IPS DF 6.9 (cell line): ENCODE data around the gene CELF2.

ENCODE experiments used
- DNase-seq: peaks from one replicate; pipeline ENCODE4 v3.0.0-alpha.2; 2013; ENCODE audit warnings: low read depth, low spot score
- H3K27ac ChIP-seq: one replicate; pipeline ENCODE4 v1.5.1; 2013; ENCODE audit warnings: low read length, control low read depth
- H3K27me3 ChIP-seq: 2 replicates; pipeline ENCODE4 v1.6.1; 2013; ENCODE audit warnings: mild to moderate bottlenecking, low read length; ENCODE audit not compliant: control insufficient read depth, insufficient read depth
- H3K36me3 ChIP-seq: 2 replicates; pipeline ENCODE4 v1.6.1; 2013; ENCODE audit warnings: low read length; ENCODE audit not compliant: control insufficient read depth, insufficient read depth
- H3K4me1 ChIP-seq: 2 replicates; pipeline ENCODE4 v1.6.1; 2013; ENCODE audit warnings: low read length; ENCODE audit not compliant: control insufficient read depth, insufficient read depth
- H3K4me3 ChIP-seq: 2 replicates; pipeline ENCODE4 v1.5.1; 2013; ENCODE audit warnings: mild to moderate bottlenecking, low read length
- H3K9me3 ChIP-seq: 2 replicates; pipeline ENCODE4 v1.6.1; 2013; ENCODE audit warnings: low read length, inconsistent platforms; ENCODE audit not compliant: control insufficient read depth, insufficient read depth
- WGBS: extraction: QIAGEN DNeasy Blood & Tissue Kit; methylation state at CpG from one replicate; pipeline ENCODE4 v1.1.7; 2013; ENCODE audit warnings: mixed read lengths, missing lambda C conversion rate; ENCODE audit not compliant: insufficient read length, insufficient coverage; 5-methylcytosine and 5-hydroxymethylcytosine counted together

The CELF2 gene

DNA sequence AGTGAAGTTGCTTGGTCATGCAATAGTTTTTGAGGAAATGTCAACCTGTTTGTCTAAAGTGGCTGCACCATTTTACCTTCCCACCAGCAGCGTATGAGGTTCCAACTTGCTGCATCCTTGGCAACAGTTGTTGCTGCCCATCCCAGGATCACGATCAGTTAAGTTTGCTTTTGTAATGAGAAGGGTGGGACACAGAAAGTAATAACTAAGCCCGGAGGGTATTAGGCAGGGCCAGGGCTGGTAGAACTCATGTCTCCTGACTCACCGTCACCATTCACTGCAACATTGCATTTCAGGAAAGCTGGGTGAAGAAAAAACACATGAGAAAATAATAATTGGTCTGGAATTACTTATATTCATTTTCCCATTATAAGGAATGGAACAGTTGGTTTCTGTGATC lies 25.4 kb downstream of the CELF2 start:
- no peaks in the 10 kb centered on the region for H3K36me3 ChIP-seq
- H3K4me3 ChIP-seq = no peak overlapping the region
- no peak overlapping the region for H3K27ac ChIP-seq
- no peaks in the 10 kb centered on the region for H3K27me3 ChIP-seq
- no CpG with 5 or more reads among the region's 4 CpGs for WGBS
- no peaks in the 10 kb centered on the region for H3K4me1 ChIP-seq
- no peak for DNase-seq
- no peaks in the 10 kb centered on the region for H3K9me3 ChIP-seq

DNA sequence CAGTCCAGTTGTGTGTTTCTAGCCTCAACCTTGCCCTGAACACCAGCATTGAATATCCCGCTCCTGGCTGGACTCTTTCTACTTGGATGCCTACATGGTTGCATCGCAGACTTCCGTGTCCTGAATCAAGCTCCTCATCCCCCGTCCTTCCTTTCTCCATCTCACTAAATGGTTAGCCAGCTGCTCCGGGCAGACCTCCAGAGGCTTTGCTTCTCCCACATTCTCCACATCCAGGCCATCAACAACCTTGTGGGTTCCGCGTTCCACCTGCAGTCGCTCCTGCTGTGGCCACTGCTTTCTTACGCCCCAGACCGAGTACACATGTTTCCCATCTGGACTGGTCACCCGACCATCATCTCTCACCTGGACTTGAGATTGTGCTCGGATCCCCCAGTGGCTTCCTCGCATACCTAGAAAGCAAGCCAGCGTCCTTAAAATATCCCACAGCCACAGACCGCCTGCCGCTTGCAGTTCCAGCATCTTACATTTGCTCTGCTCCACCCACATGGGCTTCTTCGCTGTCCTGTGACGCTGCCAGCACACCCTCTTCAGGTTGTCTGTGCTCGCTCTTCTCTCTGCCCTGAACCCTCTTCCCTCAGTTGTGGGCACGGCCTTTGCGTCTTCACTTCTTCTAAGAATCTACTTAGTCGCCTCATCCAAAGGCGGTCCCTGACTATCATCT lies 25.9 kb downstream of the CELF2 start:
- no CpG with 5 or more reads among the region's 23 CpGs for WGBS
- no peaks in the 10 kb centered on the region for H3K4me1 ChIP-seq
- no peak overlapping the region for H3K27ac ChIP-seq
- H3K9me3 ChIP-seq = no peaks in the 10 kb centered on the region
- no peak overlapping the region for H3K4me3 ChIP-seq
- no peaks in the 10 kb centered on the region for H3K27me3 ChIP-seq
- no peaks in the 10 kb centered on the region for H3K36me3 ChIP-seq
- no peak for DNase-seq

DNA sequence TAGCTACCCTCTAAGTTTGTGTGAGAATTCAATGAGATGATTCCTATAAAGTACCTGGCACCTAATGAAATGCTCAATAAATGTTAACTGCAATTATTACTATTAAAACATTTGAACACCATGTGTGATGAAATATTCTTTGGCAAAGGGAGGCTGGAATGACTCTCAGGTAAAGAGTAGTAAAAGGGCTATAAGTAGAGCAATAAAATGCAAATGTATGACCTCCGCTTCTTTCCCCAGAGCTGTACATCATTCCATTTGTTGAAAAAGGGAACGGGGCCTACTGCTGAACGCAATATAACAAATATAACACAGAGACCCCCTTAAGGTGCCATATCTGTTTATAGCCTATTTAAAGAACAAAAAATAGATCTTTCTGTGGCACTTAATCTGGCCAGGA lies 27.8 kb downstream of the CELF2 start:
- no peaks in the 10 kb centered on the region for H3K27me3 ChIP-seq
- no peak overlapping the region for H3K4me3 ChIP-seq
- H3K27ac ChIP-seq = no peak overlapping the region
- H3K36me3 ChIP-seq = no peaks in the 10 kb centered on the region
- no CpG with 5 or more reads among the region's 3 CpGs for WGBS
- no peak for DNase-seq
- H3K9me3 ChIP-seq = no peaks in the 10 kb centered on the region
- no peaks in the 10 kb centered on the region for H3K4me1 ChIP-seq

DNA sequence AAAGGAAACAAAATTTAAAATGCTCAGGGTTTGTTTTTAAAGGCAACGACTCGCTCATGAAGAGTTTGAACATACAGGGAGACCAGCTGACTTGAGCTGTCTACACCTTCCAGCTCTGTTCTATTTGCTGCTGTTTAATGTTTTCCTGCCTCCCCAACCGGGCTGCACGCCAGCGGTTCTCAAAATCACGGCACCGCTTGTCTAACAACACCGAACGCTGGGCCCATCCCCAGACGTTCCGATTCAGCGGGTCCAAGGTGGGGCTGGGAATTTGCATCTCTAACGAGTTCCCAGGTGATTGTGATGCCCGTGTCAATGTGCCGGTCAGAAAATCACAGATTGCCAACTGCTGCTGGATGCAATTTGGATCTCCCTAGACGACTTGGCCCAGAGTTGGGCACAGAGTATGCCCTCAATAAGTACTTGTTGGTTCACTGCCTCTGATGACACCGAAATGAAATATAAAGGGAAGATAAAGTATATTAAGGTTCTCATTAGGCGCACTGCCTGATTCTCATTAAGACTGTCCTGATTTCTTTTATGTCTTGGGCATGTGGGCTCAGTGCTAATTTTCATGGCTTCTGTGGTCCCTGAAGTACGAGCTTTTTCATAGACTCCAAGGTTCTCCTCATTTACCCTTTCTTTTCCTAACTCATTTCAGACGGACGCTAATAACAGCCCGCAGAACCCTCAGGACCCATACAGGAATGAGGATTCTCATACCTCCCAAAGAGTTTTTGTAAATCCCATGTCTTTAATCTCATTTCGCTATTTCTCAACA lies 28.5 kb downstream of the CELF2 start:
- Histone ChIP-seq H3K27me3 (no peaks in the 10 kb centered on the region), H3K4me3 (no peak overlapping the region), H3K4me1 (no peaks in the 10 kb centered on the region), H3K36me3 (no peaks in the 10 kb centered on the region), H3K27ac (no peak overlapping the region), H3K9me3 (no peaks in the 10 kb centered on the region)
- no peak for DNase-seq
- WGBS = no CpG with 5 or more reads among the region's 23 CpGs

DNA sequence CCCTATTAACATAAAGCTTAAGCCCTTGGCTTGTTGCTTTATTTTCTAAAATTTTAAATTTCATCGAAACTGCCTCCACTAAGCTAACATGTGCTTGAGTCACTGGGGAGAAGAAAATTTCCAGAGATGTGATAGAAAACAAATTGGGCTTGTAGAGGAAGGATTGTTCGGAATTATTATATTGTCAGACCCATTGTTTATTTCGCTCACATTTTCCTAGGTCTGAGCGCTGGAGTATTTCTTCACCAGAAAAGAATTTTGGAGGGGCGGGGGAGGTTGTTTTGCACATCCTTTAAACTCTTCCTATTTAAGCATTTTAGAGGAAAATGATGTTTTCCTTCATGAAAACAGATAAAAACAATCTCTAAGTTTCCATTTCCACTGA lies 29.1 kb downstream of the CELF2 start:
- Histone ChIP-seq H3K27ac (no peak overlapping the region), H3K36me3 (no peaks in the 10 kb centered on the region), H3K27me3 (no peaks in the 10 kb centered on the region), H3K9me3 (no peaks in the 10 kb centered on the region), H3K4me1 (no peaks in the 10 kb centered on the region), H3K4me3 (no peak overlapping the region)
- WGBS = no CpG with 5 or more reads among the region's 5 CpGs
- no peak for DNase-seq

DNA sequence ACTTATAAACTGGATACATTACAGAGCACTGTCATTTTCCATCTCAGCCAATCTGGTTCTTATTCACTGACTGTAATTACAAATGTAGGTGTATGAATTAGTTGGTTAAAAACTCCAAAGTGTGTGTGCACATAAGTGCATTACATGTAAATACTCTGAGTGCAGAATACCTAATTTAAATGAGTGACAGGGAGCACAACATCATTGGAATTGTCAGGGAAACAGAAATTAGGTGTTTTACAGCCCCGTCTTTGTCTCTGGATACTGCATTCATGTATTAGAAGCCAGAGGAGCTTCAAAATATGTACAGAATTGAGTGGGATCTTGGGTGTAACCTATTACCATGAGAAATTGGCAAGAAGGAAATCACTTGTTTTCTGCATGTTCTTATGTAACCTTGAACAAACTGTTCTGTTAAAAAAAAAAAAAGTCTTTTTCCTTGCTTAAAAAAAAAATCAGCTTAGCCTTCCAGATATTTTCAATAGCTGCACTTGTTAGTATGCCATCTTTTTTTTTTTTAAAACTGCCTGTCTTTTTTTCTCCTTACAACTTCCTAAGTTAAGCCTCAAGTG lies 31.1 kb downstream of the CELF2 start:
- no CpG with 5 or more reads among the region's 1 CpG for WGBS
- H3K9me3 ChIP-seq = no peaks in the 10 kb centered on the region

DNA sequence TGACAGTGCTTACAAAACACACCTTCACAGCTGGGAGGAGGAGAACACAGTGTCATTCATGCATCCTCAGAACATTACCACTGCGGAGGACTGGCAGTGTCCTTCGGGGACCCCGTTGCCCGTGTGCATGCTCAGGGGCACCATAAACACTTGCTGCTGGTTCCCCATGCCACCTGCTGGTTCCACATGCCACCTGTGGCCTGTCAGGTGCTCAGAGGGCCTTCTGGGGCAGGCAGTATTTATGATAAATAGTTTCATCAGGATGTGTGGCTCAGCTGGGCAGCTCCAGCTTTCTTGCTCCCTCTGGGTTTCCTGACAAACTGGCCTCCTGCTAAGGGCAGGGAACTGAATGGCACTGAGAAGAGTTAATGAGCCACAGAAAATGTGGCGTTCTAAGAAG lies 32.1 kb downstream of the CELF2 start:
- H3K27ac ChIP-seq = no peak overlapping the region
- no peaks in the 10 kb centered on the region for H3K36me3 ChIP-seq
- H3K4me3 ChIP-seq = no peak overlapping the region
- H3K9me3 ChIP-seq = no peaks in the 10 kb centered on the region
- no peaks in the 10 kb centered on the region for H3K4me1 ChIP-seq
- WGBS = no CpG with 5 or more reads among the region's 5 CpGs
- no peak for DNase-seq
- no peaks in the 10 kb centered on the region for H3K27me3 ChIP-seq

More for the DNA sequence above, 31.1 kb downstream of the CELF2 start:
- DNase-seq = no peak
- H3K4me1 ChIP-seq = no peaks in the 10 kb centered on the region
- no peak overlapping the region for H3K27ac ChIP-seq
- no peaks in the 10 kb centered on the region for H3K36me3 ChIP-seq
- H3K27me3 ChIP-seq = no peaks in the 10 kb centered on the region
- H3K4me3 ChIP-seq = no peak overlapping the region

DNA sequence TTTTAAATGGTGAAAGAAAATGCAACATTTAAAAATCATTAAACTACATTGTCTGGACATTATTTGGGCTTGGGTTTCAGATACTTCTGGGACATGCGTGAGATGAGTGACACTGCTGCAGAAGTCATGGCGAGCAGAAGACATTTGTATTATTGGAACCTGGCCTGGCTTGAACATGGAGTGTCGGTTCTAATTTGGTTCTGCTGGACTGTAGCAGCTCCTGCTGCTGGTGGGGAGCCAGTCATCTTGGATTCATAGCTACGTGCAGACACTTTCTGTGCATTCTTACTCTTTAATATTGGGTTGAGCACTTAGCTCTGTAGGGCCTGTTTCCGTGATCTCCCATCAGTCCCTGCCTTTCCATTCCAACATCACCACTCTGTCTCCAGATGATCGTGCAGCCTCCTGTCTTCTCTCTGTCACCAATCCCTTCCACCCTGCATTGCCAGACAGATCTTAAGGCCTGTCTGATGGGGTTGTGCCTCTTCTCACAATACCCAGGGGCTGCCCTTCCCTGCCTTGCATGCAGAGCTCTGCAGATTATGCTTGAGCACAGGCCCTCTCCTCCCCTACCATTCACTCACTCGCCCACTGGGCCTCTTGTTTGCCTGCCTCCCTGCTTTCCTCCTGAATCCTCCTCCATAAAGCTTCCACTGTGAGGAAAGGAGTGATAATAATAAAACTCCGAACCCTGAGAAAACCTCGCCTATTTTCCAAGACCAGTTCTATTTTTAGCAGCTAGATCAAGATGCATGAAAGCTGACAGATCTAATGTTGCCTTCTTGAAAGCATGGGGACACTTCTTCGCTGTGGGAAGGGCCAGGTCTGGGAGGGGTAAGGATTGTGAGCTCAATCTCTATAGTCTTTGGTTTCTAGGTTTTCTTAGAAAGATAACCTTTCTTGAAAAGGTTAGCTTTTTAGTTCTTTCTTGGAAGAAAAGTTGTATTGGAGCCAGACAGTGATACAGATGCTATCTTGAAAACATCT lies 32.9 kb downstream of the CELF2 start:
- Histone ChIP-seq H3K4me3 (no peak overlapping the region), H3K27ac (no peak overlapping the region), H3K36me3 (no peaks in the 10 kb centered on the region), H3K27me3 (no peaks in the 10 kb centered on the region), H3K4me1 (no peaks in the 10 kb centered on the region), H3K9me3 (no peaks in the 10 kb centered on the region)
- DNase-seq = no peak
- no CpG with 5 or more reads among the region's 10 CpGs for WGBS

DNA sequence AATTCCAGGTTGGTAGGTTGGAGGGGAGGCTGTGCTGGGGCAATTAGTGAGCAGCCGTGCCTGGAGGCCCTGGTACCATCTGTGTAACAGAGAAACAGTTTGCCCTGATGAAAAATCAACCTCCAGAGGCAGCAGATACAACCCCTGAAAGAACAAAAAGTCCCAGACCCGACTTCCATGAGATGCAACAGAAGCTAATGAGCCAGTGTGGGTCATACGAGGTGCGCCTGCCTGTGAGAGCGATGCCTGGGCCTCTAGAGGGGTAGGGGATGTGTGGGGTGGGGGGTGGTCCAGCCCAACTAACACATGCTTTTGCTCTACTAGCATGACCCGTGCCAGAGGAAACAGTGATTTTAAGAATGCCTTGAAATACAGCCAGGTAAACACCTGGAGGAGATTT lies 39.3 kb downstream of the CELF2 start:
- Histone ChIP-seq H3K36me3 (no peaks in the 10 kb centered on the region), H3K9me3 (no peaks in the 10 kb centered on the region), H3K4me3 (no peak overlapping the region), H3K27ac (no peak overlapping the region), H3K4me1 (no peaks in the 10 kb centered on the region; the same call in 1 of the 2 replicates), H3K27me3 (no peaks in the 10 kb centered on the region)
- no CpG with 5 or more reads among the region's 6 CpGs for WGBS
- no peak for DNase-seq

DNA sequence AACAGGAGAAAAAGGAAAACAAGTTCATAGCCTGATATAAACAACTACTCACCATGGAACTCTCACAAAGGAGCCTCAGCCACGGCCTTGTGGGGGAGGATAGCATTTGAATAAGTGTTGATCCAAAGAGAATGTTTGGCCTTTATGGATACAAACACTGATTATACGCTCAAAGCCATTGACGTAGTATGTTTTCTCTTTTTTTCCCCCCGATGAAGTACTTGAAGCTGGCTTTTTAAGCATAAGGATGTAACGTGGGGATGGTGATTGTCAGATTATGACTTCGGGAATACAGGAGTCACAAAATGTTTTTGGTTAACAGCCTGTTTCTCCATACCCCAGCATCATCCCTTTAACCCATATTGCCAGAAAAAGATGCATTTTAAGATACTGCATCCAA lies 39.8 kb downstream of the CELF2 start:
- no peak for DNase-seq
- no peak overlapping the region for H3K4me3 ChIP-seq
- no peaks in the 10 kb centered on the region; the same call in 1 of the 2 replicates for H3K4me1 ChIP-seq
- H3K27ac ChIP-seq = no peak overlapping the region
- no peaks in the 10 kb centered on the region for H3K36me3 ChIP-seq
- H3K27me3 ChIP-seq = no peaks in the 10 kb centered on the region
- no CpG with 5 or more reads among the region's 6 CpGs for WGBS
- H3K9me3 ChIP-seq = no peaks in the 10 kb centered on the region
